ENCODE results near the gene SMIM31.

Gene SMIM31

GRCh38 chr4:164821711-164822110 is 67.8 kb downstream of the SMIM31 start:
- H3K4me1 Mint-ChIP-seq = no peaks in the 10 kb centered on the region
- H3K27ac Mint-ChIP-seq = no peak overlapping the region
- H3K9me3 Mint-ChIP-seq = no peaks in the 10 kb centered on the region
- peaks cover 16% of the 10 kb centered on the region for H3K27me3 Mint-ChIP-seq
- no peak overlapping the region for H3K4me3 Mint-ChIP-seq
- no peaks in the 10 kb centered on the region for H3K36me3 Mint-ChIP-seq

GRCh38 chr4:164824581-164824980 is 70.7 kb downstream of the SMIM31 start:
- H3K4me1 Mint-ChIP-seq = no peaks in the 10 kb centered on the region
- no peak overlapping the region for H3K4me3 Mint-ChIP-seq
- no peak overlapping the region for H3K27ac Mint-ChIP-seq
- peaks cover 16% of the 10 kb centered on the region for H3K27me3 Mint-ChIP-seq
- H3K36me3 Mint-ChIP-seq = no peaks in the 10 kb centered on the region
- no peaks in the 10 kb centered on the region for H3K9me3 Mint-ChIP-seq

GRCh38 chr4:164828955-164829354 is 75.0 kb downstream of the SMIM31 start:
- H3K27me3 Mint-ChIP-seq = peaks cover 3% of the 10 kb centered on the region
- H3K4me3 Mint-ChIP-seq = no peak overlapping the region
- H3K4me1 Mint-ChIP-seq = no peaks in the 10 kb centered on the region
- no peaks in the 10 kb centered on the region for H3K9me3 Mint-ChIP-seq
- H3K36me3 Mint-ChIP-seq = no peaks in the 10 kb centered on the region
- no peak overlapping the region for H3K27ac Mint-ChIP-seq

GRCh38 chr4:164846566-164846965 is 92.6 kb downstream of the SMIM31 start:
- H3K27ac Mint-ChIP-seq = no peak overlapping the region
- no peaks in the 10 kb centered on the region for H3K36me3 Mint-ChIP-seq
- no peak overlapping the region for H3K4me3 Mint-ChIP-seq
- no peaks in the 10 kb centered on the region for H3K9me3 Mint-ChIP-seq
- no peaks in the 10 kb centered on the region for H3K4me1 Mint-ChIP-seq
- peaks cover 4% of the 10 kb centered on the region for H3K27me3 Mint-ChIP-seq

GRCh38 chr4:164847016-164847415 is 93.1 kb downstream of the SMIM31 start:
- Mint-ChIP-seq H3K4me1 (no peaks in the 10 kb centered on the region), H3K4me3 (no peak overlapping the region), H3K36me3 (no peaks in the 10 kb centered on the region), H3K9me3 (no peaks in the 10 kb centered on the region), H3K27ac (no peak overlapping the region), H3K27me3 (peaks cover 4% of the 10 kb centered on the region)

- H3K9me3 Mint-ChIP-seq = peaks cover 4% of the 10 kb centered on the region
- H3K36me3 Mint-ChIP-seq = no peaks in the 10 kb centered on the region
- no peak overlapping the region for H3K4me3 Mint-ChIP-seq
- H3K27ac Mint-ChIP-seq = no peak overlapping the region
- H3K27me3 Mint-ChIP-seq = peaks cover 4% of the 10 kb centered on the region
- no peaks in the 10 kb centered on the region for H3K4me1 Mint-ChIP-seq
Measured at GRCh38 chr4:164847967-164848649, 94.2 kb downstream of the SMIM31 start.

All from activated naive CD4-positive, alpha-beta T cell treated with anti-CD3 and anti-CD28 coated beads, Interleukin-2, amount 50 U/mL, for 24 hours (primary cell).